ENCODE measurements around the gene PPP6R2. TPM values are rescaled to one million over a fixed set of nuclear protein-coding genes. Genes with fewer than 3 reads are reported as not detected.

Gene PPP6R2
- total RNA-seq, 1 experiment from 2014 or later, result 61.3 TPM

DNA sequence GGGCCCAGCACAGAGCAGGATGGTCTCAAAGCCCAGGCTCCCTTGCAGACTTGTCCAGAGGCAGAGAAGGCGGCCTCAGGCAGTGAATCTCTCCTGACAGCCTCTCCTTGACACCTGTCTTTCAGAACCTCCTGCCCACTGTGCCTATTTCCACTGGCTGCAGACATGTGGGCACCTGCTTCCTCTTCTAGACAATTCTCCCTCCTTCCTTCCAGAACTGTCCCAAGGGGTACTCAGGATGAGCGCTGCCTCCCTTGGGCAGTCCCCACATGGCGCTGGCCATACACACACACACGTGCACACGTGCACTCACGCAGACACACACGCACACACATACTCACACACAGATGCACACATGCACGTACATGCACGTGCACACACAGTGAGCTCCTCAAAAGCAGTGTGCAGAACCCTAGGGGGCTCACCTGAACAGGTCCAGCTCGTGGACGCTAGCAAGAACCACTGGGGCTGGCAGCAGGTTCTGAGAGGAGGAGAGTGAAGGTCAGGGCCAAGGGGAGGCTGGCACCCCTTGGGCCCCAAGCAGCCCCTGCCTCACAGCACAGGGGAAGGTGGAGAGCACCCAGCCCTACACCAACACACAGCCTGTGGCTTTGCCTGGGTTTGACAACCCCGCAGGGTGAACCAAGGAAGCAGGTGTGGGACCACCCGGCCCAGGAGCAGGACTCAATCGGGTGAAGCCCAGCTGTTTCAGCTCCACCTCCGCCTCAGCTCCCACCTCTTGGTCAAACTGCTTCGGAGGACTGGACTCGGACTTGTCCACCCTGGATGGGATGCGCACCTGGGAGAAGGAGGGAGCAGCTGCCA is 27.6 kb upstream of the PPP6R2 start:
- peaks cover 0 to 17% of the 10 kb centered on the region in 2 experiments; a peak in 2 of 4 replicates for H3K4me1 ChIP-seq (ENCODE audit: control insufficient read depth in 1 of 2, insufficient read depth in 2 of 2, low read length in 2 of 2)
- no peaks in the 10 kb centered on the region for H3K27me3 ChIP-seq (ENCODE audit: insufficient read depth, low read length)
- no peaks in the 10 kb centered on the region for H3K79me2 ChIP-seq (ENCODE audit: insufficient read depth, low read length)
- H3K27ac ChIP-seq (ENCODE audit: low read depth, low read length), result no peak overlapping the region
- no peak overlapping the region for H3K9ac ChIP-seq (ENCODE audit: low read length)
- DNase-seq (ENCODE audit: low read depth, low spot score) (no peak), ATAC-seq (no peak)
- H2AFZ ChIP-seq (ENCODE audit: low read depth, low read length, poor library complexity, severe bottlenecking), result no peak overlapping the region
- POLR2A ChIA-PET, result interaction anchor here (1.3 kb wide), 1 partner anchor 9 kb away, joined by 3 read pairs; no protein-coding TSS in a partner anchor
- H3K9me3 ChIP-seq (ENCODE audit: control insufficient read depth in 1 of 2, insufficient read depth in 1 of 2, low read depth in 1 of 2, low read length in 2 of 2), result no peaks in the 10 kb centered on the region
- CTCF ChIA-PET, result no interaction called here
- H3K9me2 ChIP-seq (ENCODE audit: insufficient read depth), result no peaks in the 10 kb centered on the region
- RAD21 ChIA-PET (ENCODE audit: low non-redundant PET in 1 of 2, low total read pairs in 2 of 2, uncharacterized antibody in 2 of 2, unreplicated experiment in 2 of 2), result no interaction called here
- H3K4me3 ChIP-seq (replicated peaks in 1 of 2; ENCODE audit: low read depth in 1 of 2, low read length in 2 of 2), result no peak overlapping the region
- H4K20me1 ChIP-seq (ENCODE audit: insufficient read depth), result no peaks in the 10 kb centered on the region
- H3K4me2 ChIP-seq (ENCODE audit: low read length), result no peak overlapping the region
- intact Hi-C loops (cut with micrococcal nuclease), result no loop called here
- TF ChIP-seq POLR2AphosphoS5 (IDR thresholded peaks at IDR 0.05; ENCODE audit: low read depth, low read length), result no peak
- no peak for TF ChIP-seq EZH2 (IDR thresholded peaks at IDR 0.05)
- TF ChIP-seq YY1 (IDR thresholded peaks at IDR 0.05; ENCODE audit: extremely low read depth, insufficient replicate concordance, low read depth, low read length), result no peak
- TF ChIP-seq ELF1 (IDR thresholded peaks at IDR 0.05; ENCODE audit: borderline replicate concordance, low read depth), result no peak
- TF ChIP-seq CEBPB (IDR thresholded peaks at IDR 0.05; ENCODE audit: low read depth), result no peak
- no peak for TF ChIP-seq ZFX (IDR thresholded peaks at IDR 0.05)
- no peak for TF ChIP-seq RAD21 (IDR thresholded peaks at IDR 0.05; ENCODE audit: low read depth)
- TF ChIP-seq CBX3 (IDR thresholded peaks at IDR 0.05; ENCODE audit: low read depth), result no peak
- TF ChIP-seq TCF7L2 (IDR thresholded peaks at IDR 0.05; ENCODE audit: borderline replicate concordance, extremely low read depth, insufficient read depth, insufficient read length), result no peak
- no peak for TF ChIP-seq EGR1 (IDR thresholded peaks at IDR 0.05; ENCODE audit: low read depth)
- TF ChIP-seq ATF3 (IDR thresholded peaks at IDR 0.05), result no peak
- TF ChIP-seq ZBTB33 (IDR thresholded peaks at IDR 0.05; ENCODE audit: extremely low read depth, insufficient replicate concordance, low read length), result no peak
- BruUV-seq (replicated peaks), result no TSS peak
- H3K36me3 ChIP-seq (ENCODE audit: control insufficient read depth in 1 of 2, insufficient read depth in 2 of 2, low read length in 2 of 2), result no peaks in the 10 kb centered on the region
